Ovary (tissue), 10 donors: ENCODE results near the gene ASB15. TPM values are rescaled to one million over a fixed set of nuclear protein-coding genes. Genes with fewer than 3 reads are reported as not detected.
"Not testable (repeated sequence)": the region's sequence is repeated elsewhere in the genome, so short reads cannot be mapped to it uniquely, and the experiment has no call there.

Experiments
- DNase-seq, 5 donors: peaks; one replicate each; pipeline ENCODE4 v3.0.0-alpha.2; 2019 to 2020
- H3K27ac ChIP-seq, 2 donors: fragments of 200-600 bp; one replicate each; pipeline versions ENCODE4 v1.5.1 to v1.8.0; 2019 to 2022
- H3K27me3 ChIP-seq: fragments of 200-600 bp; one replicate; pipeline ENCODE4 v1.8.0; 2022
- H3K36me3 ChIP-seq: fragments of 200-600 bp; sonication (generic); one replicate; pipeline ENCODE4 v1.5.1; 2019
- H3K4me1 ChIP-seq: one replicate; pipeline ENCODE4 v1.8.1; 2013; ENCODE audit warnings: mild to moderate bottlenecking, moderate library complexity; ENCODE audit not compliant: insufficient read depth
- H3K4me3 ChIP-seq: fragments of 200-600 bp; sonication (generic); one replicate; pipeline ENCODE4 v1.5.1; 2017
- H3K9me3 ChIP-seq, 2 donors: fragments of 200-600 bp in 1 of 2; sonication (generic) in 1 of 2; one replicate each; pipeline versions ENCODE4 v1.5.1 to v1.8.1; 2013 to 2019; ENCODE audit warnings: mild to moderate bottlenecking in 1 of 2, moderate library complexity in 1 of 2
- CTCF ChIP-seq, 3 donors: fragments of 450-650 bp in 2 of 3; fragments of 200-600 bp in 1 of 3; IDR thresholded peaks; one replicate each; pipeline versions ENCODE4 v1.5.1 to v1.8.0; 2016 to 2022; ENCODE audit warnings: antibody characterized with exemption in 3 of 3, mild to moderate bottlenecking in 1 of 3
- EP300 ChIP-seq: sonication (generic); formaldehyde crosslinking; IDR thresholded peaks from one replicate; pipeline ENCODE4 v1.6.1; 2017; ENCODE audit warnings: antibody characterized with exemption
- POLR2A ChIP-seq: fragments of 450-650 bp; IDR thresholded peaks from one replicate; pipeline ENCODE4 v1.6.1; 2017; ENCODE audit warnings: antibody characterized with exemption, mild to moderate bottlenecking, moderate library complexity
- WGBS, 3 donors: extraction: QIAGEN DNeasy Blood & Tissue Kit in 1 of 3; methylation state at CpG; one replicate each; pipeline versions ENCODE4 v1.1.5 to v1.1.7; 2013 to 2017; 5-methylcytosine and 5-hydroxymethylcytosine counted together
- intact Hi-C, 4 donors: fragments of 100-400 bp; cut with DNase I; formaldehyde crosslinking; loops; one replicate each; pipeline versions ENCODE4 v1.11.0 to v1.15.1; 2022 to 2023
- long read RNA-seq, 3 donors: library from polyadenylated mRNA in 2 of 3; unstranded in 2 of 3; transcript quantifications; one replicate each; pipeline ENCODE4 v2.0.0 and lab custom pipeline, GENCODE V29; 2021 to 2026
- polyA plus RNA-seq, 2 donors: library from polyadenylated mRNA; stranded (reverse); fragments of 200-250 nt in 1 of 2; fragments of 350-450 nt in 1 of 2; fragmentation: Illumina TruSeq in 1 of 2; extraction: RNeasy Lipid Tissue Mini Kit (QIAGEN cat#74804) in 1 of 2; gene quantifications; one replicate each; pipeline ENCODE4 v1.2.3, GENCODE V29; 2013 to 2014
- total RNA-seq, 7 donors: library from RNA; depleted of rRNA in 2 of 7; stranded (reverse); fragments of >200 nt in 2 of 7; fragmentation: NEBNext Ultra II Directional in 3 of 7; extraction: Animal tissue kit (Norgen Biotek cat#: 25700) in 3 of 7; gene quantifications; one replicate each; pipeline versions ENCODE4 v1.1.0 to v1.2.4, GENCODE V29; 2016 to 2023
- donor health status: DM: no; HTN: no; CAD: no; lungs with moderate emphysema.
- donor health status: DM: no; HTN: no; CAD: no.
- donor health status: Bipolar disorder and iron deficiency.
- donor health status: DM: yes; HTN: yes; CAD: no.
- donor health status: DM: no; HTN: no; CAD: no.
- donor health status: DM: yes; HTN: yes; CAD: no.

The ASB15 gene
- total RNA-seq = not detected
- polyA plus RNA-seq = not detected
- long read RNA-seq, donor 1 = 0 reads
- long read RNA-seq, donor 2 = 0 reads
- long read RNA-seq, donor 3 = 0 reads

- no peaks in the 10 kb centered on the region for H3K36me3 ChIP-seq
- H3K4me1 ChIP-seq = no peaks in the 10 kb centered on the region
- H3K4me3 ChIP-seq = no peak within 1 kb of the TSS
- intact Hi-C loops = no loop called here
- TF ChIP-seq CTCF (IDR thresholded peaks at IDR 0.05) = no peak
- no peak for TF ChIP-seq EP300
- TF ChIP-seq POLR2A = no peak
- H3K27ac ChIP-seq = no peak within 1 kb of the TSS
- DNase-seq = no peak
- WGBS, 3 donors = 18 to 40% (median 27%) methylated on average over 4 of the region's 4 CpGs
- no peaks in the 10 kb centered on the region for H3K27me3 ChIP-seq
- no peaks in the 10 kb centered on the region for H3K9me3 ChIP-seq
Measured at GRCh38 chr7:123601530-123601929, at the start of gene ASB15. TSS of gene ASB15 (plus strand) at chr7:123601821. CDS start at chr7:123614503, 12,682 bp downstream.

DNA sequence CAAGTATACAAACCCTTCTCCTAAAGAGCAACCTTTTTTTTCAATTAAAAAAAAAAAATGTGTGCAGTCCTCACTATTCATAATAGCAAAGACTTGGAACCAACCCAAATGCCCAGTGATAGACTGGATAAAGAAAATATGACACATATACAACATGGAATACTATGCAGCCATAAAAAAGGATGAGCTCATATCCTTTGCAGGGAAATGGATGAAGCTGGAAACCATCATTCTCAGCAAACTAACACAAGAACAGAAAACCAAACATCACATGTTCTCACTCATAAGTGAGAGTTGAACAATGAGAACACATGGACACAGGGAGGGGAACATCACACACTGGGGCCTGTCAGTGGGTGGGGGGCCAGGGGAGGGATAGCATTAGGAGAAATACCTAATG is 49.5 kb upstream of the ASB15 start:
- H3K4me1 ChIP-seq, intact Hi-C loops: not testable (repeated sequence)

DNA sequence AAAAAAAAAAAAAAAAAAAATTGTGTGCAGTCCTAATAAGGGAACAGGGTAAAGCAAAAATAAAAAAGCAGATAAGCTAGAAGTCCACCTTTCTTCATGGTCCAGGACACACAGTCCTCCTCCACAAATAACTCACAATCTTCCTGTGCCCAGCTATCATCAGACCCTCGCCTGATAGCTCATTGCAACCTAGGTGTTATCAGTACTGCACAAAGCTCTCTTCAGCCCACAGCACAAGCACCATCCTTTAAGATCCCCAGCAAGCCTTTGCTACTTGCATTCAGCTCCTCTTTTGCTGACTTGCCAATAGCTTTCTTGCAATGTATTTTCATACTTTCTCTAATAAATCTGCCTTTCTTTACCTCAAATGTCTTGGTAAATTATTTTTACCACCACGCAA is 49.0 kb upstream of the ASB15 start:
- no peaks in the 10 kb centered on the region for H3K9me3 ChIP-seq
- peaks cover 7% of the 10 kb centered on the region for H3K4me1 ChIP-seq
- no peak overlapping the region for H3K4me3 ChIP-seq
- DNase-seq = no peak
- no peaks in the 10 kb centered on the region for H3K36me3 ChIP-seq
- WGBS, 3 donors = 95 to 99% (median 98%) methylated on average over 2 of the region's 2 CpGs
- no peak for TF ChIP-seq CTCF (IDR thresholded peaks at IDR 0.05)
- TF ChIP-seq EP300 = no peak
- no peak for TF ChIP-seq POLR2A
- intact Hi-C loops = no loop called here
- no peak overlapping the region for H3K27ac ChIP-seq
- no peaks in the 10 kb centered on the region for H3K27me3 ChIP-seq

More for the DNA sequence above, 49.5 kb upstream of the ASB15 start:
- H3K4me3 ChIP-seq, H3K36me3 ChIP-seq, H3K27me3 ChIP-seq, H3K27ac ChIP-seq, H3K9me3 ChIP-seq, DNase-seq: not testable (repeated sequence)

DNA sequence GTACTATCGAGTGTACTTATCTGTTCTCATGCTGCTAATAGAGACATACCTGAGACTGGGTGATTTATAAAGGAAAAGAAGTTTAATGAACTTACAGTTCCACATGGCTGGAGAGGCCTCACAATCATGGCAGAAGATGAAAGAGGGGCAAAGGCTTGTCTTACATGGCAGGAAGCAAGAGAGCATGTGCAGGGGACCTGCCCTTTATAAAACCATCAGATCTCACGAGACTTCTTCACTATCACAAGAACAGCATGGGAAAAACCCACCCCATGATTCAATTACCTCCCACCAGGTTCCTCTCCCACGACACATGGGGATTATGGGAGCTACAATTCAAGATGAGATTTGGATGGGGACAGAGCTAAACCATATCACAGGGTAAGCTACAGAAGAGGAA is 48.5 kb upstream of the ASB15 start:
- Histone ChIP-seq H3K36me3 (no peaks in the 10 kb centered on the region), H3K9me3 (no peaks in the 10 kb centered on the region), H3K4me3 (no peak overlapping the region), H3K27me3 (no peaks in the 10 kb centered on the region), H3K4me1 (peaks cover 7% of the 10 kb centered on the region), H3K27ac (no peak overlapping the region)
- no peak for TF ChIP-seq EP300
- no peak for TF ChIP-seq CTCF (IDR thresholded peaks at IDR 0.05)
- no peak for TF ChIP-seq POLR2A
- intact Hi-C loops = no loop called here
- DNase-seq = no peak
- WGBS, 3 donors = 78 to 86% (median 82%) methylated on average over 3 of the region's 3 CpGs

GRCh38 chr7:123555484-123555883 is 46.1 kb upstream of the ASB15 start:
- H3K36me3 ChIP-seq = no peaks in the 10 kb centered on the region
- no peaks in the 10 kb centered on the region for H3K9me3 ChIP-seq
- no peak for DNase-seq
- intact Hi-C loops = no loop called here
- no peak overlapping the region for H3K27ac ChIP-seq
- H3K4me3 ChIP-seq = no peak overlapping the region
- TF ChIP-seq POLR2A = no peak
- no peak for TF ChIP-seq CTCF (IDR thresholded peaks at IDR 0.05)
- TF ChIP-seq EP300 = no peak
- H3K4me1 ChIP-seq = peaks cover 7% of the 10 kb centered on the region
- H3K27me3 ChIP-seq = no peaks in the 10 kb centered on the region
